Islet precursor cell (in vitro differentiated cells): ENCODE results near the gene SRPRB.
A peak's percentile ranks its signal among the peaks of the same experiment; 100 is the strongest.

Experiments
- DNase-seq: peaks from one replicate; pipeline ENCODE4 v3.0.0-alpha.2; 2018

The SRPRB gene

GRCh38 chr3:133828576-133829309 lies 23.1 kb downstream of the SRPRB start:
- peak; percentile 60 for DNase-seq

GRCh38 chr3:133829310-133829707 lies 23.7 kb downstream of the SRPRB start:
- peak; percentile 37 for DNase-seq

GRCh38 chr3:133830071-133830470 lies 24.5 kb downstream of the SRPRB start:
- DNase-seq, result peak; percentile 29

GRCh38 chr3:133831966-133832801 lies 26.6 kb downstream of the SRPRB start:
- peak; percentile 52 for DNase-seq

- DNase-seq, result peak; percentile 56
Observed at GRCh38 chr3:133832802-133833144, 27.2 kb downstream of the SRPRB start.

GRCh38 chr3:133833267-133833666 lies 27.7 kb downstream of the SRPRB start:
- peak; percentile 41 for DNase-seq

- DNase-seq, result peak; percentile 43
Observed at GRCh38 chr3:133833880-133834620, 28.4 kb downstream of the SRPRB start.

- peak; percentile 43 for DNase-seq
Observed at GRCh38 chr3:133834621-133835417, 29.2 kb downstream of the SRPRB start.

GRCh38 chr3:133835418-133835743 lies 29.8 kb downstream of the SRPRB start:
- no peak for DNase-seq

GRCh38 chr3:133835961-133836360 lies 30.3 kb downstream of the SRPRB start:
- peak; percentile 32 for DNase-seq

- peak; percentile 34 for DNase-seq
Observed at GRCh38 chr3:133836497-133837158, 31.0 kb downstream of the SRPRB start.

GRCh38 chr3:133837487-133838295 lies 32.1 kb downstream of the SRPRB start:
- peak; percentile 37 for DNase-seq

- DNase-seq, result peak; percentile 33
Observed at GRCh38 chr3:133838296-133838789, 32.7 kb downstream of the SRPRB start.

- peak; percentile 48 for DNase-seq
Observed at GRCh38 chr3:133838916-133839800, 33.5 kb downstream of the SRPRB start.

GRCh38 chr3:133840055-133840737 lies 34.6 kb downstream of the SRPRB start:
- peak; percentile 52 for DNase-seq

GRCh38 chr3:133840767-133841166 lies 35.2 kb downstream of the SRPRB start:
- DNase-seq, result no peak

- DNase-seq, result no peak
Observed at GRCh38 chr3:133841196-133841595, 35.6 kb downstream of the SRPRB start.

GRCh38 chr3:133842158-133842557 lies 36.5 kb downstream of the SRPRB start:
- DNase-seq, result no peak

- DNase-seq, result no peak
Observed at GRCh38 chr3:133843634-133844033, 38.0 kb downstream of the SRPRB start.
